ENCODE data around the gene ATP5F1C.

GRCh38 chr10:7833210-7833609 is 45.2 kb downstream of the ATP5F1C start:
- no peak for TF ChIP-seq TAF1 (IDR thresholded peaks at IDR 0.05; ENCODE audit: low read depth)
- TF ChIP-seq YY1 (IDR thresholded peaks at IDR 0.05; ENCODE audit: low read depth), result no peak
- TF ChIP-seq CREB1 (IDR thresholded peaks at IDR 0.05; ENCODE audit: low read depth), result no peak
- no peak for TF ChIP-seq TEAD4 (IDR thresholded peaks at IDR 0.05)
- TF ChIP-seq REST (IDR thresholded peaks at IDR 0.05; ENCODE audit: low read depth), result no peak
